ENCODE measurements around the gene CFP. TPM values are rescaled to one million over a fixed set of nuclear protein-coding genes. Genes with fewer than 3 reads are reported as not detected.
A peak's percentile ranks its signal among the peaks of the same experiment; 100 is the strongest.

The CFP gene
- total RNA-seq, 3 donors from 2014 or later = 0.96 to 4.0 (median 2.9) TPM

DNA sequence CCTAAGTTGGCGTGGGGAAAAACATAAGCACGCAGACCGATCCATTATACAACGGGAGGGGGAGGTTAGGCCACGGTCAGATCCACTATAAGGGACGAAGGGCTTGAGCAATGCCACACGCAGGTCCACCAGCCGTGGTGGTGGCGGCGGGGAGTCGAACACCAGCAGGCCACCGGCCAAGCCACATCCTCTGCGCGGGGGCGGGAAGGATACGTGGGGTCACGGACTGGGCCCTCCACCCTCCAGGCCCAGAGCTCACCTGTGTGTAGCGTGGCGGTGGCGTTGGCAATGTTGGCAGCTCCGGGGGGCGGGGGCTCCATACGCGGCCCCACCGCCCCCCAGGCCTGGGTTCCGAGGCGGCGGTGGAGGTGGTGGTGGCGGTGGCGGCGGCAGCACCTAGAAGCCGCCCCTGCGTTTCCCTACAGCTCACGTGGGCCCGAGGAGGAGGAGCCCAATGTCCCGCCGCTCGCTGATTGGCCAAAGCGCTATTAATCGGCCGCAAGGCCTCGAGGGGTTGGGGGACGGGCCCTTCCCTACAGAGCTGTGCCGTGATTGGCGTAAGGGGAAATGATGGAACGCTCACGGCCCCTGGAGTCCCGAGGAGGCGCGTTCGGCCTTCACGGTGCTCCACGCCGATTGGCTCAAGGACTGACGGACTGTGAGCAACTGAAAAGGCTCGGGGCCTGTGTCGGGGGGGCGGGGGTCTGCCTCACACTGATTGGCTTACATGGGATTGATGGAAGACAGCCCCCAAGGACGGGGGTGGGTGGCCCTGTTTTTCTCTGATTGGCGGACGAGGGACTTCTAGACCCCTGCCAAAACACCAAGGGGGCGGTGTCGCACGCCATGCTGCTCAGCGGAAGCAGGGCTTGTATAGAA is 20.7 kb upstream of the CFP start, which contains the start of gene ELK1:
TSS of gene ELK1 (minus strand) at position 400 of the 879 bp plus-strand sequence. CDS start 9,122 bp downstream, outside the sequence.
- intact Hi-C loops (cut with DNase I, micrococcal nuclease) = no loop called here
- Histone ChIP-seq H3K4me1 (ENCODE audit: low read depth) (no peaks in the 10 kb centered on the region), H3K36me3 (ENCODE audit: low read depth) (no peaks in the 10 kb centered on the region), H3K4me3 (peak within 1 kb of the TSS; percentile 30), H3K9me3 (no peaks in the 10 kb centered on the region)
- TF ChIP-seq, protein P1, sequence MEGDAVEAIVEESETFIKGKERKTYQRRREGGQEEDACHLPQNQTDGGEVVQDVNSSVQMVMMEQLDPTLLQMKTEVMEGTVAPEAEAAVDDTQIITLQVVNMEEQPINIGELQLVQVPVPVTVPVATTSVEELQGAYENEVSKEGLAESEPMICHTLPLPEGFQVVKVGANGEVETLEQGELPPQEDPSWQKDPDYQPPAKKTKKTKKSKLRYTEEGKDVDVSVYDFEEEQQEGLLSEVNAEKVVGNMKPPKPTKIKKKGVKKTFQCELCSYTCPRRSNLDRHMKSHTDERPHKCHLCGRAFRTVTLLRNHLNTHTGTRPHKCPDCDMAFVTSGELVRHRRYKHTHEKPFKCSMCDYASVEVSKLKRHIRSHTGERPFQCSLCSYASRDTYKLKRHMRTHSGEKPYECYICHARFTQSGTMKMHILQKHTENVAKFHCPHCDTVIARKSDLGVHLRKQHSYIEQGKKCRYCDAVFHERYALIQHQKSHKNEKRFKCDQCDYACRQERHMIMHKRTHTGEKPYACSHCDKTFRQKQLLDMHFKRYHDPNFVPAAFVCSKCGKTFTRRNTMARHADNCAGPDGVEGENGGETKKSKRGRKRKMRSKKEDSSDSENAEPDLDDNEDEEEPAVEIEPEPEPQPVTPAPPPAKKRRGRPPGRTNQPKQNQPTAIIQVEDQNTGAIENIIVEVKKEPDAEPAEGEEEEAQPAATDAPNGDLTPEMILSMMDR (IDR thresholded peaks at IDR 0.05) = no peak
- DNase-seq (peak; percentile 89 to 96 (median 91)), ATAC-seq (peak; percentile 94)

DNA sequence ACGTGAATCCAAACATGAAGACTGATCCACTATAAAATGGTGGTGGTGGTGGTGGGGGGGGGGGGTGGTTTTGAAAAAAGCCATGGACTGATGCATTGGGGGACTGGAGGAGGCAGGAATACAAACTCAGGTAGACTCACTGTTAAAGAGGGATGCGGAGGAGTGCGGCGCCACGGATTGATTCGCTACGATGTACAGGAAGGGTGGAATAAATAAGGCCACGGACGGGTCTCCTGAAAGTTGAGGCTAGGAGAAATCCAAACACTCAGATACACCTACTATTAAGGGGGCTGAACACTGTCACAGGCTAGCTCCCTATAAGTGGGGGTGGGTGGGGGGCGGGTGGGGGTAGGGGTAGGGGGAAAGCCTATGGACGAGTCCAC is 20.0 kb upstream of the CFP start:
- ATAC-seq (no peak), DNase-seq (no peak)
- Histone ChIP-seq H3K9me3 (no peaks in the 10 kb centered on the region), H3K4me3 (no peak overlapping the region), H3K36me3 (ENCODE audit: low read depth) (no peaks in the 10 kb centered on the region), H3K4me1 (ENCODE audit: low read depth) (no peaks in the 10 kb centered on the region)
- intact Hi-C loops (cut with DNase I, micrococcal nuclease) = no loop called here
- TF ChIP-seq, protein P1 (IDR thresholded peaks at IDR 0.05) = no peak

DNA sequence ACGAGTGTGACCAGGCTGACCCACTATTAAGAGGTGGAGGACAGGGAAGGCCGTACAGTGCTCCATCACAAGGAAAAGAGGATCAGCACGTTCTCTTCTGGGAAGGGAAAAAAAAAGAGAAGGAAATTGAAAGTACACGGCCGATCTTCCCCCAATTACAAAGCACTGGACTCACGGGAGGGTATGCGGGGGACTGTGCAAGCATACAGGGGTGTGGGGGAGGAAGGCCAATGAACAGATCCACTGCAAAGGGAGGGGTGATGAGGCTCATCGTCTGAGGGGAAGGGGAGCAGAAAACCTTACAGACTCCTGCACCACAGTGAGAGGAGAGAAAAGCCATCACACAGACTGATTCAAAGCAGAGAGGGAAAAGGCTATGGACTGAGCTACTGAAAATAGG is 19.5 kb upstream of the CFP start:
- Histone ChIP-seq H3K9me3 (no peaks in the 10 kb centered on the region), H3K36me3 (ENCODE audit: low read depth) (no peaks in the 10 kb centered on the region), H3K4me3 (no peak overlapping the region), H3K4me1 (ENCODE audit: low read depth) (no peaks in the 10 kb centered on the region)
- DNase-seq (no peak), ATAC-seq (no peak)
- intact Hi-C loops (cut with DNase I, micrococcal nuclease) = no loop called here
- TF ChIP-seq, protein P1 (IDR thresholded peaks at IDR 0.05) = no peak

DNA sequence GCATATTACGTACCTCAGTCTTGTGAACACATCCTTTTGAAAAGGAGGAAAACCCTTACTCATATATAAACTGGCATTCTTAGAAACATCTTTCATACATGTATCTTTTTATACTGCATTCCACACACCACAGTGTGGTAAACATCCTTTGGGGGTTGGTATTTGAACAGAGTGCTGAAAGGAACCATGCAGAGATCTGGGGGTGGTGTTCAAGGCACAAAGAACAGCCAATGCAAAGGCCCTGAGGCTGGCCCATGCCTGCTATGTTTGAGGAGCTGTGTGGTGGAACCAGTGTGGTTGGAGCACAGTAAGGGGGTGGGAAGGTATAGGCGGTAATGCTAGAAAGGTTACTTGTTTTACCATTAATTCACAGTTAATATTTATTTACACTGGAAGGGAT is 18.6 kb upstream of the CFP start:
- H3K4me3 ChIP-seq = no peak overlapping the region
- TF ChIP-seq, protein P1 (IDR thresholded peaks at IDR 0.05) = no peak
- H3K9me3 ChIP-seq = no peaks in the 10 kb centered on the region
- ATAC-seq (no peak), DNase-seq (no peak)
- no peaks in the 10 kb centered on the region for H3K4me1 ChIP-seq (ENCODE audit: low read depth)
- intact Hi-C loops (cut with DNase I, micrococcal nuclease) = no loop called here
- H3K36me3 ChIP-seq (ENCODE audit: low read depth) = no peaks in the 10 kb centered on the region

DNA sequence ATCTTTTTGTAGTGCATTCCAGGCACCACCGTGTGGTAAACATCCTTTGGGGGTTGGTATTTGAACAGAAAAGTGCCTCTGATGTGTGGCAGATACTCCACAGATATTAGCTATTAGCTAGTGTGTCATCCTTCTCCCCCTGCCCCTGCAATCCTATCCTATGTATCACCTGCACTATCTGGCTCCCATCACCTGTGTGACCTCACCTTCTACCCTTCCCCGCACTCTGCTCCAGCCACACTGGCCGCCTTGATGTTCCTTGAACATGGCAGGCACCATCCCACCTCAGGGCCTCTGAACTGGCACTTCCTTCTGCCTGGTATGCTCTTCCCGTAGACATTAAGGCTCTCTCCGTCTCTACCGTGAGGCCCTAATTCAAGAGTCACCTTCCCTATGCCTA is 16.9 kb upstream of the CFP start:
- no peak overlapping the region for H3K4me3 ChIP-seq
- H3K36me3 ChIP-seq (ENCODE audit: low read depth) = no peaks in the 10 kb centered on the region
- no peaks in the 10 kb centered on the region for H3K4me1 ChIP-seq (ENCODE audit: low read depth)
- no peak for ATAC-seq
- no peaks in the 10 kb centered on the region for H3K9me3 ChIP-seq
- TF ChIP-seq, protein P1 (IDR thresholded peaks at IDR 0.05) = no peak
- DNase-seq = no peak
- intact Hi-C loops (cut with DNase I, micrococcal nuclease) = no loop called here
